Frontal cortex (tissue), 4 donors: Measurements from ENCODE around the gene PGA3. TPM values are rescaled to one million over a fixed set of nuclear protein-coding genes. Genes with fewer than 3 reads are reported as not detected.
"Not testable (repeated sequence)": the region's sequence is repeated elsewhere in the genome, so short reads cannot be mapped to it uniquely, and the experiment has no call there.

Source experiments
- DNase-seq, 2 donors: peaks; one replicate each; pipeline ENCODE4 v3.0.0; 2012; ENCODE audit warnings: low spot score in 2 of 2
- FAIRE-seq: peaks from 2 replicates; lab custom pipeline; 2012; peaks lifted over from hg19 to GRCh38; lab: Jason Lieb, UNC
- total RNA-seq: library from RNA; depleted of rRNA; stranded (reverse); fragments of >200 nt; gene quantifications from one replicate; pipeline ENCODE4 v1.2.3, GENCODE V29; 2014
- donor health status: control.
- donor health status: control.
- donor health status: control.

The PGA3 gene
- total RNA-seq, result not detected

- not testable (repeated sequence) for FAIRE-seq, DNase-seq
These were observed at the start of gene PGA3 for GRCh38 chr11:61202950-61203746. PGA3 (plus strand) TSS chr11:61203515; CDS start chr11:61203565, 50 bp downstream.

GRCh38 chr11:61153593-61154095 lies 49.7 kb upstream of the PGA3 start:
- DNase-seq (no peak), FAIRE-seq (no peak)

GRCh38 chr11:61154528-61154927 lies 48.8 kb upstream of the PGA3 start:
- FAIRE-seq (no peak), DNase-seq (no peak)

- DNase-seq, result no peak
- FAIRE-seq, result no peak
These were observed 48.0 kb upstream of the PGA3 start for GRCh38 chr11:61155312-61155711.

GRCh38 chr11:61155741-61156140 lies 47.6 kb upstream of the PGA3 start:
- FAIRE-seq (no peak), DNase-seq (no peak)

GRCh38 chr11:61157743-61158142 lies 45.6 kb upstream of the PGA3 start:
- FAIRE-seq (no peak), DNase-seq (no peak)

GRCh38 chr11:61158691-61159381 lies 44.5 kb upstream of the PGA3 start:
- FAIRE-seq (no peak), DNase-seq (no peak)

- DNase-seq, result no peak
- FAIRE-seq, result no peak
These were observed 42.7 kb upstream of the PGA3 start for GRCh38 chr11:61160487-61161189.

GRCh38 chr11:61161190-61162091 lies 41.9 kb upstream of the PGA3 start, which contains the start of gene VPS37C:
VPS37C (minus strand) TSS chr11:61161426; CDS start chr11:61138829, 22,597 bp downstream.
- FAIRE-seq, result no peak

GRCh38 chr11:61162092-61162941 lies 41.0 kb upstream of the PGA3 start:
- peak in 1 of 2 donors; percentile 34 for DNase-seq
- FAIRE-seq, result no peak

More at GRCh38 chr11:61161190-61162091, 41.9 kb upstream of the PGA3 start, which contains the start of gene VPS37C:
- DNase-seq, result peak; percentile 98

GRCh38 chr11:61163021-61163420 lies 40.3 kb upstream of the PGA3 start:
- FAIRE-seq (no peak), DNase-seq (no peak)

- DNase-seq (no peak), FAIRE-seq (no peak)
These were observed 39.4 kb upstream of the PGA3 start for GRCh38 chr11:61163714-61164605.

GRCh38 chr11:61164606-61165424 lies 38.5 kb upstream of the PGA3 start:
- no peak for FAIRE-seq
- DNase-seq, result no peak

GRCh38 chr11:61165785-61166184 lies 37.5 kb upstream of the PGA3 start:
- not testable (repeated sequence) for FAIRE-seq, DNase-seq

GRCh38 chr11:61166331-61166730 lies 37.0 kb upstream of the PGA3 start:
- FAIRE-seq, DNase-seq: not testable (repeated sequence)

GRCh38 chr11:61168042-61168688 lies 35.1 kb upstream of the PGA3 start:
- FAIRE-seq (no peak), DNase-seq (no peak)
